BLaER1 (cell line): ENCODE data around the gene HOMER3.
A peak's percentile ranks its signal among the peaks of the same experiment; 100 is the strongest.

Experiments used
- H3K27ac ChIP-seq: shearing (Covaris generic); formaldehyde crosslinking; 2 replicates; pipeline ENCODE4 v1.8.1; 2022
- H3K27me3 ChIP-seq: shearing (Covaris generic); formaldehyde crosslinking; 2 replicates; pipeline ENCODE4 v1.8.1; 2022
- H3K36me3 ChIP-seq: shearing (Covaris generic); formaldehyde crosslinking; 2 replicates; pipeline ENCODE4 v1.8.1; 2022
- H3K4me1 ChIP-seq: shearing (Covaris generic); formaldehyde crosslinking; 2 replicates; pipeline ENCODE4 v1.8.1; 2022
- H3K4me2 ChIP-seq: shearing (Covaris generic); formaldehyde crosslinking; 2 replicates; pipeline ENCODE4 v1.8.1; 2022
- H3K4me3 ChIP-seq: shearing (Covaris generic); formaldehyde crosslinking; 2 replicates; pipeline ENCODE4 v1.8.1; 2022
- H3K9ac ChIP-seq: shearing (Covaris generic); formaldehyde crosslinking; 2 replicates; pipeline ENCODE4 v1.8.1; 2022
- H3K9me3 ChIP-seq: shearing (Covaris generic); formaldehyde crosslinking; 2 replicates; pipeline ENCODE4 v1.8.1; 2022
- H4K20me1 ChIP-seq: shearing (Covaris generic); formaldehyde crosslinking; 2 replicates; pipeline ENCODE4 v1.8.1; 2022
- Cebpa-rat ChIP-seq: shearing (Covaris generic); IDR thresholded peaks from 2 replicates; pipeline ENCODE4 v1.8.1; 2022

HOMER3 gene

DNA sequence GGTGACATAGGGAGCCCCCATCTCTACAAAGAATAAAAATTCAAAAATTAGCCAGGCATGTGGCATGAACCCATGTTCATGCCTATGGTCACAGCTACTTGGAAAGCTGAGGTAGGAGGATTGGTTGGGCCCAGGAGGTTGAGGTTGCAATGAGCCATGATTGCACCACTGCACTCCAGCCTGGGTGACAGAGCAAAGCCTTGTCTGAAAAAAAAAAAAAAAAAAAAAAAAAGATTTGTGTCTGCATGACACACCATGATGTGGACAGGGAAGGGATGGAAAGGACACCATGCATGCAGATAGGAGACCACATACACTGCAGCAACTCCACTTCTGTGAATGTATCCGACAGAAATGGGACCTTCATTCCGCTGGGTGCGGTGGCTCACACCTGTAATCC lies 34.0 kb upstream of the HOMER3 start:
- Histone ChIP-seq H4K20me1 (no peaks in the 10 kb centered on the region), H3K36me3 (no peaks in the 10 kb centered on the region), H3K4me3 (no peak overlapping the region), H3K27ac (no peak overlapping the region), H3K9me3 (no peaks in the 10 kb centered on the region), H3K9ac (no peak overlapping the region), H3K27me3 (no peaks in the 10 kb centered on the region), H3K4me1 (peaks cover 40% of the 10 kb centered on the region), H3K4me2 (no peak overlapping the region)
- TF ChIP-seq Cebpa-rat, result no peak

DNA sequence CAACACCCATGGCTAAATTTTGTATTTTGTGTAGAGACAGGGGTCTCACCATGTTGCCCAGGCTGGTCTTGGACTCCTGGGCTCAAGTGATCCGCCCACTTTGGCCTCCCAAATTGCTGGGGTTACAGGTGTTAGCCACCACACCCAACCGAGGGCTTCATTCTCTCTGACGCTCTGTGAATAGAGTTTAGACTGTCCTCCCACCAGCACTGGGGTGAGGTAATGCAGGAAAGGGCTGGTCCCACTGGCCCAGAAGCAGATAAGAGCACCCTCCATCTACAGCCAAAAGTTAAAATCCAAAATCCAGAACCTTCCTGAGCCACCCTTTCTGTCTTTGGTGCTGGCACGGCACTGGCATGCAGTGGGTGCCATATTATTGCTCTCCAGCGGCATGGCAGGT lies 31.8 kb upstream of the HOMER3 start:
- Histone ChIP-seq H3K9ac (no peak overlapping the region), H4K20me1 (no peaks in the 10 kb centered on the region), H3K4me1 (peaks cover 31% of the 10 kb centered on the region), H3K36me3 (no peaks in the 10 kb centered on the region), H3K4me2 (peak overlapping the region; percentile 26; the same call in 1 of the 2 replicates), H3K9me3 (no peaks in the 10 kb centered on the region), H3K4me3 (no peak overlapping the region), H3K27me3 (no peaks in the 10 kb centered on the region), H3K27ac (0 out of 2 replicates have a peak overlapping the region, but pooled peaks have one; percentile 18)
- TF ChIP-seq Cebpa-rat, result no peak

DNA sequence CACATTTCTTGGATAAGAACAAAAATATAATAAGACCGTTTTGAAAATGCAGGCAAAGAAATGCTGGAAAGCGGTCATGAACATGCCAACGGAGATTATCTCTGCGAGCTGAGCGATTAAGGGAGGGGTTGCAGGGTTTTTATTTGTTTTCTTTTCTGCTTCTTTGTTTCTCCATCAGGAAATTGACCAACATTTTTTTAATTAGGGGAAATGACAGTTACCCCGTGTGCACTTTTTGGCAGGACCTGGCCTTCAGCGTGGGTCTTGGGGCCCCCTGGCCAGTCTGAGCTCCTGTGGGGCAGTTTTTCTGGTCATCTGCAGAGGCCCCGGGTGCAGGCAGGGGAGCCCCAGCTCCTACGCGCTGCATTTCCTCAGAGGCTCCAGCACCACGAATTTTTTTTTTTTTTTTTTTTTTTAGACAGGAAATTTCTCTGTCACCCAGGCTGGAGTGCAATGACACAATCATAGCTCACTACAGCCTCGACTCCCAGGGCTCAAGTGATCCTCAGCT lies 31.3 kb upstream of the HOMER3 start:
- no peaks in the 10 kb centered on the region for H3K9me3 ChIP-seq
- H3K4me1 ChIP-seq, result peaks cover 31% of the 10 kb centered on the region
- H3K4me2 ChIP-seq, result peak overlapping the region; percentile 26
- H3K27ac ChIP-seq, result 0 out of 2 replicates have a peak overlapping the region, but pooled peaks have one; percentile 18
- no peaks in the 10 kb centered on the region for H4K20me1 ChIP-seq
- no peak overlapping the region for H3K9ac ChIP-seq
- no peak for TF ChIP-seq Cebpa-rat
- H3K36me3 ChIP-seq, result no peaks in the 10 kb centered on the region
- no peaks in the 10 kb centered on the region for H3K27me3 ChIP-seq
- H3K4me3 ChIP-seq, result no peak overlapping the region

DNA sequence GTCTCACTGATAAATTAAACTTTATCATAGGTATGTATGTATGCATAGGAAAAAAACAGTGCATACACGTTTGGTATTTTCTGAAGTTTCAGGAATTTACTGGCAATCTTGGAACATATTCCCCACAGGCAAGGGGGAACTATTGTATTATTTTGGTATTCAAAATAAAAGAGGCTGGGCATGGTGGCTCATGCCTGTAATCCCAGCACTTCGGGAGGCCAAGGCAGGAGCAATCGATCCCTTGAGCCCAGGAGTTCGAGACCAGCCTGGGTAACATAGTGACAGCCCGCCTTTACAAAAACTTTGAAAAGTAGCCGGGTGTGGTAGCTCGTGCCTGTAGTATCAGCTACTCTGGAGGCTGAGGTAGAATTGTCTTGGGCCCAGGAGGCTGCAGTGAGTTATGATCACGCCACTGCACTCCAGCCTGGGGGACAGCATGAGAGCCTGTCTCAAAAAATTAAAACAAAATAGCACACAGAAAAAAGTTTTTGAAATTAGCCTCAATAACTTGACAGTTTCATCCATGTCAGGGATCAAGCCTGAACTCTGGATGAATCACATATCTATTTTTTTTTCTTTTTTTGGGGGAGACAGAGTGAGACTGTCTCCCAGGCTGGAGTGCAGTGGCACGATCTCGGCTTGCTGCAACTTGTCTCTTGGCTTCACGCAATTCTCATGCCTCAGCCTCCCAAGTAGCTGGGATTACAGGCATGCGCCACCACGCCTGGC lies 29.1 kb upstream of the HOMER3 start:
- H3K36me3 ChIP-seq, result no peaks in the 10 kb centered on the region
- H3K9me3 ChIP-seq, result no peaks in the 10 kb centered on the region
- peaks cover 32% of the 10 kb centered on the region for H3K4me1 ChIP-seq
- H3K27ac ChIP-seq, result no peak overlapping the region
- no peaks in the 10 kb centered on the region for H3K27me3 ChIP-seq
- no peak overlapping the region for H3K4me2 ChIP-seq
- no peak overlapping the region for H3K9ac ChIP-seq
- H4K20me1 ChIP-seq, result no peaks in the 10 kb centered on the region
- H3K4me3 ChIP-seq, result no peak overlapping the region
- no peak for TF ChIP-seq Cebpa-rat

DNA sequence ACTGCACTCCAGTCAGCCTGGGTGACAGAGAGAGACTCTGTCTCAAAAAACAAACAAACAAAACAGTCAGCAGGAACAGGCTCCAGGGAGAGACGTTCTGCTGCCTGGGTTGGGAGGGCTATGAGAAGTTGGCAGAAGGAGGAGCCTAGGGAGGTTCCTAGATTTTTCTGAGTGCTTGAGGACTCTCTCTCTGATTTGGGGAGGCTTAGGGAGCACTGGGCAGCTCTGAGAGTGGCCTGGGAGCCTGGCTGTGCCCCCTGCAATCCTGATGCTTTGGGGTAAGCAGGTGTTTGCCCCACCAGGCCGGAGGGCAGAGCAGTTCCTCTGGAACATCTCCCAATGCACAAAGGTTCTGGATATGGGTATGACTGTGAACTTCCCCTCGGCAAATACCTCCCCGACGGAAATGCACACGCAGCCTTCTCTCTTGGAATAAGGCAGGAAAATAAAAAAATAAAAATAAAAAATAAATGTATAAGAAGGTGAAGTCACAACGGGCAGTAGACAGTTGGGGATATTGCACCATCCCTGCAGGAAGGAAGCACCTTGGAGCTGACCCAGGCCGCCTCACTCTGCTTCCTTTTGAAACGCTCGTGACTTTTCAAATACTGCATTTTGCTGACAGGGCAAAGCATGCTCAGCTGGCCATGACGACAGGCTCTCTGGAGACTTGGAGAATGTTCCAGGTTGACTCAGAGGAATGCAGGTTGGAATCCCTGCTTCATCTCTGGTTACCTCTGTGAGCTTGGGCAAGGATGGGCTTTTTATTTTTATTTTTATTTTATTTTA lies 26.5 kb upstream of the HOMER3 start:
- Histone ChIP-seq H3K27me3 (no peaks in the 10 kb centered on the region), H3K36me3 (no peaks in the 10 kb centered on the region), H3K4me2 (peak overlapping the region; percentile 60), H4K20me1 (no peaks in the 10 kb centered on the region), H3K27ac (peak overlapping the region; percentile 76), H3K9ac (peak overlapping the region; percentile 36; the same call in 1 of the 2 replicates), H3K9me3 (no peaks in the 10 kb centered on the region), H3K4me3 (no peak overlapping the region), H3K4me1 (peaks cover 26% of the 10 kb centered on the region)
- 0 out of 2 replicates have a peak, but pooled peaks have one; percentile 52 for TF ChIP-seq Cebpa-rat

DNA sequence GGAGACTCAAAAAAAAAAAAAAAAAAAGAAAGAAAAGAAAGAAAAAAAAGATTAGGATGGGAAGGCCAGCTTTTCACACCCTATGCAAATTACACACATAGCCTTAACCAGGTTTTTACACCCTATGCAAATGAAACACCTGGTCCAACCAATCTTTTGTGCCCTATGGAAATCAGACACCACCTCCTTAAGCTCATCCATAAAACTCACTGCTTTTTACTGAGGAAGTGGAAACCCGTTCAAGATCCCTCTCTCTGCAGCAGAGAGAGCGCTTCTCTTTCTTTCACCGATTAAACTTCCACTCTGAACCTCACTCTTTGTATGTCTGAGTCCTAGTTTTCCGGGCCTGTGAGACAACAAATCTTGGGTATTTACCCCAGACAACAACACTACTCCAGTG lies 25.3 kb upstream of the HOMER3 start:
- H3K4me2 ChIP-seq, result no peak overlapping the region
- no peak overlapping the region for H3K9ac ChIP-seq
- no peaks in the 10 kb centered on the region for H3K27me3 ChIP-seq
- TF ChIP-seq Cebpa-rat, result no peak
- no peaks in the 10 kb centered on the region for H3K36me3 ChIP-seq
- no peak overlapping the region for H3K27ac ChIP-seq
- peaks cover 25% of the 10 kb centered on the region for H3K4me1 ChIP-seq
- H4K20me1 ChIP-seq, result no peaks in the 10 kb centered on the region
- H3K4me3 ChIP-seq, result no peak overlapping the region
- no peaks in the 10 kb centered on the region for H3K9me3 ChIP-seq

DNA sequence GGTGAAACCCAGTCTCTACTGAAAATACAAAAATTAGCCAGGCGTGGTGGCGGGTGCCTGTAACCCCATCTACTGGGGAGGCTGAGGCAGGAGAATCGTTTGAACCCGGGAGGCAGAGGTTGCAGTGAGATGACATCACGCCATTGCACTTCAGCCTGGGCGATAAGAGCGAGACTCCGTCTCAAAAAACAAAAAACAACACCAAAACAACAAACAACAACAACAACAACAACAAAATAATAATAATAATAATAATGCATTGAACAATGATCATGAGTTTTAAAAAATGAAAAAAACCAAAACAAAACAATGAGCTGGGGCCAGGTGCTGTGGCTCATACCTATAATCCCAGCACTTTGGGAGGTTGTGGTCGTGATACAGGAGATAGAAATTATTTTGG lies 23.1 kb upstream of the HOMER3 start:
- Histone ChIP-seq H3K4me1 (peaks cover 25% of the 10 kb centered on the region), H3K9me3 (no peaks in the 10 kb centered on the region), H3K27ac (no peak overlapping the region), H3K4me3 (no peak overlapping the region), H3K9ac (no peak overlapping the region), H3K4me2 (no peak overlapping the region), H4K20me1 (no peaks in the 10 kb centered on the region), H3K27me3 (no peaks in the 10 kb centered on the region), H3K36me3 (no peaks in the 10 kb centered on the region)
- TF ChIP-seq Cebpa-rat, result no peak

DNA sequence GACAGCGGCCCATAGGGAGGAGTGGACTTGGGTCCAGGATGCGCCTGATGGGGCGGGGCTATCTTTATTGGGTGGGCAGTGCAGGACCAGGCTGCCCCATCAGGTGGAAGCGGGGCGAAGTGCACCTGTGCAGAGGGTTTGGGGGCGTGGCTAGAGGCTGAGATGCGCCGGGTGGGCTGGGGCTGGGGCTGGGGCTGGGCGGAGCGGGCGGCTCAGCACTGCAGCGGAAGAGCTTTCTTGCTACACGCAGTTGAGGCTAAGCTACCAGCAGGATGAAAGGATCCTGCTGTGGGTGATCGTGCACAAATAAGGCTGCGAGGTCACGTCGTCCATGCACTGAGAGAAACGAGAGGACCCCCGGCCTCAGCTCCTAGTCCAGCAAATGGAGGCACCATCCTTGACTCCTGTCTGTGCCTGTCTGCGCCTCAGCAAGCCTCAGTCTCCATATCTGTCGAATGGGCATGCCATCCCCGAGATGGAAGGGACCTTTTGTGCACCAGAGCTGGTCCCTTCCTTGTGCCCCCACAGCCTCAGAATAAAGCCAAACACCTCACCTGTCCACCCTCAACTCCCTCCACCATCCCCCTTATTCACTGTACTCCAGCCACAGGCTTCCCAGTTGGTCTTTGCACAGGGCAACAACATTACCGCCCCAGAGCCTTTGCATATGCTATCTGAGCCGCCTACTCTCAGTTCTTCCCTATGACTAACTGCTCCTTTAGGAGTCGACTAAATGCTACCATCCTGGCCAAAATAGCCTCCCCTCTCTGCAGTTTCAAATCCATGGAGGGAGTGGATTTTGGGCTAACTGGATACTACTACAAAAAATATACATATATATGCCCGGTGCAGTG lies 21.0 kb upstream of the HOMER3 start:
- peaks cover 10% of the 10 kb centered on the region for H3K4me1 ChIP-seq
- H3K4me3 ChIP-seq, result no peak overlapping the region
- no peak overlapping the region for H3K9ac ChIP-seq
- no peaks in the 10 kb centered on the region for H3K36me3 ChIP-seq
- H3K9me3 ChIP-seq, result no peaks in the 10 kb centered on the region
- no peaks in the 10 kb centered on the region for H4K20me1 ChIP-seq
- H3K27me3 ChIP-seq, result no peaks in the 10 kb centered on the region
- TF ChIP-seq Cebpa-rat, result no peak
- no peak overlapping the region for H3K27ac ChIP-seq
- H3K4me2 ChIP-seq, result peak overlapping the region; percentile 22; the same call in 1 of the 2 replicates

DNA sequence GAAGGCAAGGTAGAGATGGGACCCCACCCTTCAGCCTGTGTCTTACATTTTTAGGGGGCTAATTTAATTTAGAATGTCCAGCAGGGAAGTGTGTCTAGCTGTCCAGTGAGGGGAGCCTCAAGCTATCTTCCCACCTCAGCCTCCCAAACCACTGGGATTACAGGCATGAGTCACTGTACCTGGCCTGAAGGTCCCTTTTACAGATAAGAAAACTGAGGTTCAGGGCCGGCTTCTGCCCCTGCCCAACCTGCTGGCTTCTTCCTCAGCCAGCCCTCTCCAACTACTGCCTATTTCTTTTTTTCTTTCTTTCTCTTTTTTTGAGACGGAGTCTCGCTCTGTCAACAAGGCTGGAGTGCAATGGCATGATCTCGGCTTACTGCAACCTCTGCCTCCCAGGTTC lies 19.4 kb upstream of the HOMER3 start:
- H3K27ac ChIP-seq, result no peak overlapping the region
- TF ChIP-seq Cebpa-rat, result no peak
- H3K4me2 ChIP-seq, result no peak overlapping the region
- no peaks in the 10 kb centered on the region for H3K9me3 ChIP-seq
- H3K4me3 ChIP-seq, result no peak overlapping the region
- peaks cover 5% of the 10 kb centered on the region; the same call in 1 of the 2 replicates for H3K4me1 ChIP-seq
- H3K9ac ChIP-seq, result no peak overlapping the region
- H3K36me3 ChIP-seq, result no peaks in the 10 kb centered on the region
- no peaks in the 10 kb centered on the region for H4K20me1 ChIP-seq
- no peaks in the 10 kb centered on the region for H3K27me3 ChIP-seq
